Adrenal gland (tissue), 5 donors: ENCODE results near the gene SCP2.

Source experiments
- CTCF ChIP-seq, 6 experiments: fragments of 450-650 bp in 4 of 6; fragments of 200-600 bp in 2 of 6; sonication (generic) in 1 of 6; IDR thresholded peaks; 1 replicate in 5 of 6; 2 replicates in 1 of 6; pipeline versions ENCODE4 v1.5.1 to v1.8.0; 2016 to 2021; ENCODE audit warnings: antibody characterized with exemption in 6 of 6, mild to moderate bottlenecking in 2 of 6, moderate library complexity in 1 of 6
- POLR2A ChIP-seq, 2 donors: fragments of 450-650 bp; IDR thresholded peaks; one replicate each; pipeline ENCODE4 v1.6.1; 2017; ENCODE audit warnings: antibody characterized with exemption in 2 of 2, mild to moderate bottlenecking in 2 of 2, moderate library complexity in 1 of 2
- donor health status: DM: no; HTN: no; CAD: no.

GRCh38 chr1:53049574-53049967, 122.5 kb downstream of the SCP2 start:
- no peak for TF ChIP-seq CTCF (IDR thresholded peaks at IDR 0.05)
- no peak for TF ChIP-seq POLR2A (IDR thresholded peaks at IDR 0.05)
